Chondrocyte (in vitro differentiated cells): ENCODE measurements around the gene PXT1. TPM values are rescaled to one million over a fixed set of nuclear protein-coding genes. Genes with fewer than 3 reads are reported as not detected.
A peak's percentile ranks its signal among the peaks of the same experiment; 100 is the strongest.

Experiments used
- DNase-seq: peaks from one replicate; pipeline ENCODE4 v3.0.0; 2021; ENCODE audit warnings: mixed read lengths, low spot score
- H3K27ac Mint-ChIP-seq: one replicate; pipeline ENCODE4 v1.8.0; 2021; ENCODE audit warnings: mild to moderate bottlenecking, moderate library complexity, mixed read lengths; ENCODE audit not compliant: unreplicated experiment
- H3K27me3 Mint-ChIP-seq: 2 replicates; pipeline ENCODE4 v1.8.0; 2021; ENCODE audit warnings: low read depth, mixed read lengths
- H3K36me3 Mint-ChIP-seq: 2 replicates; pipeline ENCODE4 v1.8.0; 2021; ENCODE audit warnings: low read depth, mixed read lengths
- H3K4me1 Mint-ChIP-seq: 2 replicates; pipeline ENCODE4 v1.8.0; 2021; ENCODE audit warnings: low read depth, mild to moderate bottlenecking, mixed read lengths
- H3K4me3 Mint-ChIP-seq: one replicate; pipeline ENCODE4 v1.8.0; 2021; ENCODE audit warnings: mild to moderate bottlenecking, moderate library complexity, mixed read lengths; ENCODE audit not compliant: unreplicated experiment
- H3K9me3 Mint-ChIP-seq: 2 replicates; pipeline ENCODE4 v1.8.0; 2021; ENCODE audit warnings: low read depth, mixed read lengths
- total RNA-seq: library from RNA; stranded (reverse); gene quantifications from 3 replicates; pipeline ENCODE4 v1.2.1, GENCODE V29; 2021
- TF ChIP-seq, protein P1 (sequence below): fragments of 200-600 bp; sonication (generic); IDR thresholded peaks from 2 replicates; pipeline ENCODE4 v1.5.0; 2021; ENCODE audit warnings: antibody characterized with exemption, mild to moderate bottlenecking, moderate library complexity

PXT1 gene
- total RNA-seq, 1 donor from 2014 or later: not detected

DNA sequence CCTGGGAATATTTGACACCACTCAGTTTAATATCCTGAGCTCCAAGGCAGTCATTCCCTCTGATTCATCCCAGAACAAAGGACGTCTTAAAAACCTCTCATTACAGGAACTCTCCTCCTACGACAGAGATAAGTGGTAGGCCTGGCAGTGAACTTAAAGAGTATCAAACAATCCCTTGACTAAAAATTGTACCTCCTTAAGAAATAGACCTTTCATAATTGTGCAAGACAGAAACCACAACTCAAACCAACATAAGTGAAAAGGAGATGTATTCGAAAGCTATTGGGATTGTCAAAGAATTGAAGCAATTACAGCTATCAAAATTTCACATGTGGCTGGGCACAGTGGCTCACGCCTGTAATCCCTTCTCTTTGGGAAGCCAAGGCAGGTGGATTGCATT, 86.8 kb downstream of the PXT1 start:
- no peak for DNase-seq
- Mint-ChIP-seq H3K36me3 (no peaks in the 10 kb centered on the region), H3K9me3 (peaks cover 4% of the 10 kb centered on the region), H3K27me3 (peaks cover 3% of the 10 kb centered on the region), H3K4me1 (peaks cover 28% of the 10 kb centered on the region), H3K4me3 (no peak overlapping the region), H3K27ac (no peak overlapping the region)
- TF ChIP-seq, protein P1, sequence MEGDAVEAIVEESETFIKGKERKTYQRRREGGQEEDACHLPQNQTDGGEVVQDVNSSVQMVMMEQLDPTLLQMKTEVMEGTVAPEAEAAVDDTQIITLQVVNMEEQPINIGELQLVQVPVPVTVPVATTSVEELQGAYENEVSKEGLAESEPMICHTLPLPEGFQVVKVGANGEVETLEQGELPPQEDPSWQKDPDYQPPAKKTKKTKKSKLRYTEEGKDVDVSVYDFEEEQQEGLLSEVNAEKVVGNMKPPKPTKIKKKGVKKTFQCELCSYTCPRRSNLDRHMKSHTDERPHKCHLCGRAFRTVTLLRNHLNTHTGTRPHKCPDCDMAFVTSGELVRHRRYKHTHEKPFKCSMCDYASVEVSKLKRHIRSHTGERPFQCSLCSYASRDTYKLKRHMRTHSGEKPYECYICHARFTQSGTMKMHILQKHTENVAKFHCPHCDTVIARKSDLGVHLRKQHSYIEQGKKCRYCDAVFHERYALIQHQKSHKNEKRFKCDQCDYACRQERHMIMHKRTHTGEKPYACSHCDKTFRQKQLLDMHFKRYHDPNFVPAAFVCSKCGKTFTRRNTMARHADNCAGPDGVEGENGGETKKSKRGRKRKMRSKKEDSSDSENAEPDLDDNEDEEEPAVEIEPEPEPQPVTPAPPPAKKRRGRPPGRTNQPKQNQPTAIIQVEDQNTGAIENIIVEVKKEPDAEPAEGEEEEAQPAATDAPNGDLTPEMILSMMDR: no peak

DNA sequence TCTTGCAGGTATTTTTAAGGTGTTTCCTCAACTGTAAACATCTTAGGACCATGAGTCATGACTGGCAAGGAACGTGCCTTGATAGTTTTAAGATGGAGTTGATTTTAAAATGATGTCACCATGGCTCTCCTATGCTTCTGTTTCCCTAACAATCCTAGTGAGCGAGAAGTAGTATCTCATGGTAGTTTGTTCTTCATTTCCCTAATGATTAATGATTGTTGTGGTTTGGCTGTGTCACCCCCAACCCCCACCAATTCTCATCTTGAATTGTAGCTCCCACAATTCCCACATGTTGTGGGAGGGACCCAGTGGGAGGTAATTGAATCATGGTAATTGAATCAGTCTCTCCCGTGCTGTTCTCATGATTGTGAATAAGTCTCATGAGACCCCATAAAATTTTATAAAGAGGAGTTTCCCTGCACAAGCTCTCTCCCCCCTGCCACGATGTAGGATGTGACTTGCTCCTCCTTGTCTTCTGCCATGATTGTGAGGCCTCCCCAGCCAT, 89.2 kb downstream of the PXT1 start:
- H3K4me1 Mint-ChIP-seq: peaks cover 22% of the 10 kb centered on the region
- peaks cover 4% of the 10 kb centered on the region for H3K9me3 Mint-ChIP-seq
- H3K4me3 Mint-ChIP-seq: no peak overlapping the region
- no peaks in the 10 kb centered on the region for H3K36me3 Mint-ChIP-seq
- H3K27me3 Mint-ChIP-seq: peaks cover 3% of the 10 kb centered on the region
- H3K27ac Mint-ChIP-seq: no peak overlapping the region
- TF ChIP-seq, protein P1: no peak
- DNase-seq: no peak

DNA sequence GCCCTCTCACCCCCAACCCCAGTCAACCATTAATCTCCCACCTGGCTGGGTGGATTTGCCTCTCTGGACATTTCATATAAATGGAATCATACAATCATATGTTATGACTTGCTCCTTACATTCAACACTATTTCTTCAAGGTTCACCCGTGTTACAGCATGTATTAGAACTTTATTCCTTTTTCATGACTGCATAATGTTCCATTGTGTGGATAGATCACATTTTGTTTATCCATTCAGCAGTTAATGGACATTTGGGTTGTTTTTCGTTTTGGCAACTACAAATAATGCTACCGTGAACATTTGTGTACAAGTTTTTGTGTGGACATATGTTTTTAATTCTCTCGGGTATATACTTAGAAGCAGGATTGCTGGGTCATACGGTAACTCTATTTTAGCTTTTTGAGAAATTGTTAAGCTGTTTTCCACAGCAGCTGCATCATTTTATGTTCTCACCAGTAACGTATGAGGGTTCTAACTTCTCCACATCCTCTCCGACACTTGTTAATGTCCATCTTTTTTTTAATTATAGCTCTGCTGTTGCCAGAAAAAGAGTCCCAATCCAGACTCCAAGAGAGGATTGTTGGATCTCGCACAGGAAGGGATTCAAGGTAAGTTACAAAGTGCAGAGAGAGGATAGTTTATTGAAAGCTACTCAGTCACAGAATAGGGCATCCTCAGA, 90.0 kb downstream of the PXT1 start:
- peaks cover 18% of the 10 kb centered on the region for H3K4me1 Mint-ChIP-seq
- H3K36me3 Mint-ChIP-seq: no peaks in the 10 kb centered on the region
- no peak for DNase-seq
- no peak overlapping the region for H3K27ac Mint-ChIP-seq
- peaks cover 4% of the 10 kb centered on the region for H3K9me3 Mint-ChIP-seq
- TF ChIP-seq, protein P1: no peak
- no peak overlapping the region for H3K4me3 Mint-ChIP-seq
- peaks cover 3% of the 10 kb centered on the region for H3K27me3 Mint-ChIP-seq

DNA sequence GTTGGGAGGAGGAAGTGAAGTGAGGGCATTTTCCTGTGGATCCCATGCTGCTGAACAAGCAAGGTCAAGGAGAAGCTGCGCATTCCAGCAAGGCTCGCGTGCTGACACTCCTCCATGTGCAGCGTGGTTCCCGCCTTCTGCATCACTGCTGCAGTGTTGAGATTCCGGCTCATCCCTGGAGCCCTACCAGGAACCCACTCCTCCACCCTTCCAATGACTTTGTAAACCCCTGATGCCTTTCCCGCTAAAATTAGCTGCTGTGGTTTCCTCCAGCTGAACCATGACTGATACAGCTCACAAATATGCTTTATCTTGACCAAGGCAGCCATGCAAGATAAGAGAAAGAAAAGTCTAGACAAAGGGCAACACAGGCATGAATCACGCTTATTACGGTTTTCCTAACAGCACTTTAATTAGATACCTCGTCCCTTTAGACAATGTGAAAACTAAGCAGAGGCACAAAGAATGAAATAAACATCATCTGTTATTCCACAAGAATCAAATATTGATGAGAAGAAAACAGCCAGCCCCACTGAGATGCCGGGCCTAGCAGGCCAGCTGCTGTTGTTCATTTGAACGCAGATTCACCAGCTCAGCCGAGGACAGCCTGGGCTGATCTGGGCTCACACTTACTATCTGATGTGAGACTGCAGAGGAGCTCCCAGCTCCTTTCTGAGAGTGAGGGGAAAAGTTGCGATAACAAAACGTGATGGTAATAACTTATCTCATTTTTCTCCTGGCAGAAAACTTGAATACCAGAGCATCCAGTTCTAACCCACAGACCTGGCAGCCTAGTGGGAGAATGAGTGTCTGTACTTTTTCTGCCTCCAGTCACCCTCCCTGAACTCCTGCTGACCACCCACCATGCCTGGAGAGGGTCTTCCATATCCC, 91.7 kb downstream of the PXT1 start:
- H3K27ac Mint-ChIP-seq: peak overlapping the region; percentile 73
- H3K36me3 Mint-ChIP-seq: no peaks in the 10 kb centered on the region
- H3K4me3 Mint-ChIP-seq: no peak overlapping the region
- peaks cover 4% of the 10 kb centered on the region for H3K9me3 Mint-ChIP-seq
- no peaks in the 10 kb centered on the region for H3K27me3 Mint-ChIP-seq
- TF ChIP-seq, protein P1: no peak
- H3K4me1 Mint-ChIP-seq: peaks cover 20% of the 10 kb centered on the region
- DNase-seq: no peak

DNA sequence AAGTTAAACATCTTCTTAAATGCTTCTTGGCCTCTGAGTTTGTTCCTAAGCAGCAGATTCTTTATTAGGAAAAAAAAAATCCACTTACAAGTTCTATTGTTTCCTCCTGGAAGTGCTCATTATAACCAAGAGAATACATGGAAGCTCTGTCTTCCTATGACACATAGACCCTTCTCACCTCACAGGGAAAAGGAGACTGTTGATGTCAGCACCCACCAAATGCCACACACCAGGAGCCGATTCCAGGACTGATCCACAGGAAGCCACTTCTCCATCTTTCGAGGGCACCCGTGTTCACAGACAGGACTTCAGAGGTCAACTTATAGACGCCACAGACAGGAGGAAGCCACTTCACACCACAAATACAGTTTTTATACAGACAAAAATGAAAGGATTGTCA, 92.6 kb downstream of the PXT1 start:
- Mint-ChIP-seq H3K36me3 (no peaks in the 10 kb centered on the region), H3K27ac (peak overlapping the region; percentile 42), H3K9me3 (peaks cover 4% of the 10 kb centered on the region), H3K27me3 (no peaks in the 10 kb centered on the region), H3K4me3 (no peak overlapping the region), H3K4me1 (peaks cover 20% of the 10 kb centered on the region)
- DNase-seq: no peak
- TF ChIP-seq, protein P1: no peak
